HG02981 (cell line): ENCODE results near the gene EFNA5.

Experiments
- ATAC-seq: cut with Tn5 transposase; IDR thresholded peaks from one replicate; pipeline ENCODE4 v1.9.1; 2021; ENCODE audit warnings: mild to moderate bottlenecking, moderate library complexity; ENCODE audit not compliant: unreplicated experiment

EFNA5 gene

GRCh38 chr5:107529618-107530017 is 141.1 kb downstream of the EFNA5 start:
- no peak for ATAC-seq

GRCh38 chr5:107526270-107526937 is 144.3 kb downstream of the EFNA5 start:
- ATAC-seq = no peak

- ATAC-seq = no peak
These were observed 146.6 kb downstream of the EFNA5 start for GRCh38 chr5:107524111-107524510.

GRCh38 chr5:107523029-107523680 is 147.6 kb downstream of the EFNA5 start:
- ATAC-seq = no peak

GRCh38 chr5:107522456-107522855 is 148.3 kb downstream of the EFNA5 start:
- ATAC-seq = no peak

GRCh38 chr5:107519900-107520354 is 150.8 kb downstream of the EFNA5 start:
- ATAC-seq = no peak

- ATAC-seq = no peak
These were observed 152.1 kb downstream of the EFNA5 start for GRCh38 chr5:107518616-107519015.

- no peak for ATAC-seq
These were observed 152.5 kb downstream of the EFNA5 start for GRCh38 chr5:107518190-107518589.

- no peak for ATAC-seq
These were observed 153.3 kb downstream of the EFNA5 start for GRCh38 chr5:107517185-107518033.

GRCh38 chr5:107516452-107517184 is 154.1 kb downstream of the EFNA5 start:
- no peak for ATAC-seq

GRCh38 chr5:107515521-107516080 is 155.1 kb downstream of the EFNA5 start:
- ATAC-seq = no peak

GRCh38 chr5:107514305-107514704 is 156.4 kb downstream of the EFNA5 start:
- no peak for ATAC-seq

GRCh38 chr5:107513337-107514085 is 157.2 kb downstream of the EFNA5 start:
- no peak for ATAC-seq

- ATAC-seq = no peak
These were observed 158.7 kb downstream of the EFNA5 start for GRCh38 chr5:107512029-107512428.

- no peak for ATAC-seq
These were observed 160.6 kb downstream of the EFNA5 start for GRCh38 chr5:107510125-107510524.

- no peak for ATAC-seq
These were observed 162.6 kb downstream of the EFNA5 start for GRCh38 chr5:107508097-107508496.

- ATAC-seq = no peak
These were observed 164.8 kb downstream of the EFNA5 start for GRCh38 chr5:107505763-107506534.

GRCh38 chr5:107504424-107504823 is 166.3 kb downstream of the EFNA5 start:
- no peak for ATAC-seq

- ATAC-seq = no peak
These were observed 168.1 kb downstream of the EFNA5 start for GRCh38 chr5:107502676-107503060.
